CD14-positive monocyte (primary cell): ENCODE measurements around the gene PROM2. TPM values are rescaled to one million over a fixed set of nuclear protein-coding genes. Genes with fewer than 3 reads are reported as not detected.

Source experiments
- DNase-seq, 3 donors: peaks; one replicate each; pipeline ENCODE4 v3.0.0-alpha.2; 2011 to 2022
- H2AFZ ChIP-seq: 2 replicates; pipeline ENCODE4 v1.6.0; 2012; ENCODE audit warnings: mild to moderate bottlenecking, low read depth, low read length, inconsistent platforms; ENCODE audit not compliant: insufficient read depth, poor library complexity, severe bottlenecking
- H3K27ac ChIP-seq, 2 donors: 1 replicate in 1 of 2; 2 replicates in 1 of 2; pipeline ENCODE4 v1.5.1; 2012 to 2013; ENCODE audit warnings: low read length in 2 of 2, control low read depth in 1 of 2, inconsistent platforms in 1 of 2, low read depth in 1 of 2, mild to moderate bottlenecking in 1 of 2
- H3K27me3 ChIP-seq, 2 donors: one replicate each; pipeline versions ENCODE4 v1.6.0 to v1.6.1; 2011 to 2013; ENCODE audit warnings: low read length in 2 of 2; ENCODE audit not compliant: control insufficient read depth in 2 of 2, insufficient read depth in 2 of 2
- H3K36me3 ChIP-seq, 2 donors: replicated peaks in 1 of 2; 1 replicate in 1 of 2; 2 replicates in 1 of 2; pipeline versions ENCODE4 v1.5.1 to v1.6.1; 2012 to 2013; ENCODE audit warnings: low read length in 2 of 2, control low read depth in 1 of 2, inconsistent platforms in 1 of 2, mild to moderate bottlenecking in 1 of 2; ENCODE audit not compliant: insufficient read depth in 2 of 2, control insufficient read depth in 1 of 2
- H3K4me1 ChIP-seq, 2 donors: 1 replicate in 1 of 2; 2 replicates in 1 of 2; pipeline versions ENCODE4 v1.5.1 to v1.6.1; 2012 to 2013; ENCODE audit warnings: low read length in 2 of 2, control low read depth in 1 of 2, inconsistent platforms in 1 of 2, mild to moderate bottlenecking in 1 of 2, moderate library complexity in 1 of 2; ENCODE audit not compliant: insufficient read depth in 2 of 2, control insufficient read depth in 1 of 2
- H3K4me2 ChIP-seq: replicated peaks from 2 replicates; pipeline ENCODE3; 2012; ENCODE audit warnings: low read length, moderate library complexity, mild to moderate bottlenecking; ENCODE audit not compliant: poor library complexity, severe bottlenecking; ENCODE audit errors: extremely low read depth
- H3K4me3 ChIP-seq, 3 experiments: fragments of 200-600 bp in 1 of 3; sonication (generic) in 1 of 3; replicated peaks in 1 of 3; 1 replicate in 2 of 3; 2 replicates in 1 of 3; pipeline ENCODE4 v1.5.1; 2011 to 2013; ENCODE audit warnings: low read length in 3 of 3, mild to moderate bottlenecking in 3 of 3, control low read depth in 2 of 3, low read depth in 2 of 3, inconsistent platforms in 1 of 3, moderate library complexity in 1 of 3
- H3K79me2 ChIP-seq: 2 replicates; pipeline ENCODE4 v1.6.0; 2012; ENCODE audit warnings: mild to moderate bottlenecking, control low read depth, inconsistent platforms, low read length, moderate library complexity; ENCODE audit not compliant: insufficient read depth
- H3K9ac ChIP-seq: 2 replicates; pipeline ENCODE4 v1.6.0; 2017; ENCODE audit warnings: low read length, mild to moderate bottlenecking; ENCODE audit not compliant: insufficient read depth, poor library complexity, severe bottlenecking
- H3K9me3 ChIP-seq, 2 donors: replicated peaks in 1 of 2; 1 replicate in 1 of 2; 2 replicates in 1 of 2; pipeline versions ENCODE4 v1.5.1 to v1.6.1; 2012 to 2013; ENCODE audit warnings: low read length in 2 of 2, control low read depth in 1 of 2; ENCODE audit not compliant: control insufficient read depth in 1 of 2, insufficient read depth in 1 of 2
- H4K20me1 ChIP-seq: 2 replicates; pipeline ENCODE4 v1.6.0; 2012; ENCODE audit warnings: mild to moderate bottlenecking, low read length, control low read depth, moderate library complexity; ENCODE audit not compliant: insufficient read depth
- H3K27ac Mint-ChIP-seq, 7 donors: one replicate each; pipeline ENCODE4 v1.8.0; 2020; ENCODE audit warnings: mild to moderate bottlenecking in 7 of 7, mixed read lengths in 7 of 7, moderate library complexity in 6 of 7, inconsistent platforms in 2 of 7
- H3K27me3 Mint-ChIP-seq, 3 donors: one replicate each; pipeline ENCODE4 v1.8.0; 2021 to 2022; ENCODE audit warnings: low read depth in 3 of 3, mild to moderate bottlenecking in 3 of 3, mixed read lengths in 3 of 3, moderate library complexity in 3 of 3, inconsistent platforms in 1 of 3
- H3K36me3 Mint-ChIP-seq, 2 donors: one replicate each; pipeline ENCODE4 v1.8.0; 2020; ENCODE audit warnings: mixed read lengths in 2 of 2, inconsistent platforms in 1 of 2, mild to moderate bottlenecking in 1 of 2
- H3K4me1 Mint-ChIP-seq: one replicate; pipeline ENCODE4 v1.8.0; 2020; ENCODE audit warnings: mild to moderate bottlenecking, mixed read lengths
- H3K4me3 Mint-ChIP-seq, 2 donors: one replicate each; pipeline ENCODE4 v1.8.0; 2020; ENCODE audit warnings: mild to moderate bottlenecking in 2 of 2, mixed read lengths in 2 of 2, moderate library complexity in 1 of 2
- H3K9me3 Mint-ChIP-seq, 7 donors: one replicate each; pipeline ENCODE4 v1.8.0; 2020 to 2022; ENCODE audit warnings: mixed read lengths in 7 of 7, mild to moderate bottlenecking in 6 of 7, moderate library complexity in 6 of 7, inconsistent platforms in 2 of 7
- WGBS: methylation state at CpG from one replicate; pipeline ENCODE4 v1.1.5; 2013; ENCODE audit warnings: missing lambda C conversion rate; ENCODE audit not compliant: insufficient coverage; 5-methylcytosine and 5-hydroxymethylcytosine counted together
- intact Hi-C, 2 donors: fragments of 100-400 bp; cut with micrococcal nuclease; formaldehyde crosslinking; loops; one replicate each; pipeline versions ENCODE4 v1.15.0 to v1.15.1; 2023
- polyA plus RNA-seq, 3 donors: library from polyadenylated mRNA; depleted of rRNA in 1 of 3; unstranded in 2 of 3; stranded (reverse) in 1 of 3; fragments of 300-500 nt in 2 of 3; fragments of >200 nt in 1 of 3; fragmentation: Illumina TruSeq in 2 of 3; gene quantifications; 1 replicate in 2 of 3; 2 replicates in 1 of 3; pipeline ENCODE4 v1.2.3, GENCODE V29; 2012 to 2021
- TF ChIP-seq, protein P1 (sequence below): fragments of 200-600 bp; IDR thresholded peaks from one replicate; pipeline ENCODE4 v1.8.0; 2022; ENCODE audit warnings: antibody characterized with exemption, mild to moderate bottlenecking

PROM2 gene
- polyA plus RNA-seq, 3 donors, result 0.41 TPM; not detected in 2

DNA sequence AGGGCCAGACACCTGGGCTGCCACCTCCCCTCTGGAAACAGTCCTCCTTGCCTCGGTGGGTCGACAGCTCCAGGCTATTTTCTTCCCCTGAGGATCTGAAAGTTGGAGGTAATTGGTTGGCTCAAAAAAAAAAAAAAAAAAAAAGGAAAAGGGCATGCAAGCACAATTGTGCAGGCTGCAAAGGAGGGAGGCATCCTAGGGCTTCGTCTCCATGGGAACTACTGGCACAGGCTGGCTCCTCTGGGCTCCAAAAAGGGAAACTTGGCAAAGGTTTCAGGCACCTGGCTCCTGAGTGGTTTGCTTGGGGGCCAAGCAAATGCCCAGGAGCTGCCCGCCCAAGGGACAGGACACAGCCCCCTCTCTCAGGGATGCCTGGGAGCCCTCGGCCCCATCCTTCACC is 21.8 kb downstream of the PROM2 start:
- no peaks in the 10 kb centered on the region for H3K4me1 Mint-ChIP-seq
- 91% methylated on average over 1 of the region's 5 CpGs for WGBS
- H3K4me3 Mint-ChIP-seq, result no peak overlapping the region
- H3K79me2 ChIP-seq, result no peaks in the 10 kb centered on the region
- no peak for DNase-seq
- H3K27ac ChIP-seq, result no peak overlapping the region
- no peaks in the 10 kb centered on the region for H3K4me1 ChIP-seq
- no peaks in the 10 kb centered on the region for H4K20me1 ChIP-seq
- H3K36me3 ChIP-seq, result no peaks in the 10 kb centered on the region
- H3K9ac ChIP-seq, result no peak overlapping the region
- peaks cover 2 to 21% (median 12%) of the 10 kb centered on the region in 7 donors for H3K9me3 Mint-ChIP-seq
- H3K4me3 ChIP-seq, result no peak overlapping the region
- H3K27ac Mint-ChIP-seq, result no peak overlapping the region
- intact Hi-C loops, result no loop called here
- peaks cover 6 to 8% (median 7%) of the 10 kb centered on the region in 3 donors for H3K27me3 Mint-ChIP-seq
- H3K36me3 Mint-ChIP-seq, result no peaks in the 10 kb centered on the region
- H2AFZ ChIP-seq, result no peak overlapping the region
- peaks cover 0 to 14% of the 10 kb centered on the region in 2 donors for H3K9me3 ChIP-seq
- H3K27me3 ChIP-seq, result no peaks in the 10 kb centered on the region
- TF ChIP-seq, protein P1, sequence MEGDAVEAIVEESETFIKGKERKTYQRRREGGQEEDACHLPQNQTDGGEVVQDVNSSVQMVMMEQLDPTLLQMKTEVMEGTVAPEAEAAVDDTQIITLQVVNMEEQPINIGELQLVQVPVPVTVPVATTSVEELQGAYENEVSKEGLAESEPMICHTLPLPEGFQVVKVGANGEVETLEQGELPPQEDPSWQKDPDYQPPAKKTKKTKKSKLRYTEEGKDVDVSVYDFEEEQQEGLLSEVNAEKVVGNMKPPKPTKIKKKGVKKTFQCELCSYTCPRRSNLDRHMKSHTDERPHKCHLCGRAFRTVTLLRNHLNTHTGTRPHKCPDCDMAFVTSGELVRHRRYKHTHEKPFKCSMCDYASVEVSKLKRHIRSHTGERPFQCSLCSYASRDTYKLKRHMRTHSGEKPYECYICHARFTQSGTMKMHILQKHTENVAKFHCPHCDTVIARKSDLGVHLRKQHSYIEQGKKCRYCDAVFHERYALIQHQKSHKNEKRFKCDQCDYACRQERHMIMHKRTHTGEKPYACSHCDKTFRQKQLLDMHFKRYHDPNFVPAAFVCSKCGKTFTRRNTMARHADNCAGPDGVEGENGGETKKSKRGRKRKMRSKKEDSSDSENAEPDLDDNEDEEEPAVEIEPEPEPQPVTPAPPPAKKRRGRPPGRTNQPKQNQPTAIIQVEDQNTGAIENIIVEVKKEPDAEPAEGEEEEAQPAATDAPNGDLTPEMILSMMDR, result no peak
- no peak overlapping the region for H3K4me2 ChIP-seq

DNA sequence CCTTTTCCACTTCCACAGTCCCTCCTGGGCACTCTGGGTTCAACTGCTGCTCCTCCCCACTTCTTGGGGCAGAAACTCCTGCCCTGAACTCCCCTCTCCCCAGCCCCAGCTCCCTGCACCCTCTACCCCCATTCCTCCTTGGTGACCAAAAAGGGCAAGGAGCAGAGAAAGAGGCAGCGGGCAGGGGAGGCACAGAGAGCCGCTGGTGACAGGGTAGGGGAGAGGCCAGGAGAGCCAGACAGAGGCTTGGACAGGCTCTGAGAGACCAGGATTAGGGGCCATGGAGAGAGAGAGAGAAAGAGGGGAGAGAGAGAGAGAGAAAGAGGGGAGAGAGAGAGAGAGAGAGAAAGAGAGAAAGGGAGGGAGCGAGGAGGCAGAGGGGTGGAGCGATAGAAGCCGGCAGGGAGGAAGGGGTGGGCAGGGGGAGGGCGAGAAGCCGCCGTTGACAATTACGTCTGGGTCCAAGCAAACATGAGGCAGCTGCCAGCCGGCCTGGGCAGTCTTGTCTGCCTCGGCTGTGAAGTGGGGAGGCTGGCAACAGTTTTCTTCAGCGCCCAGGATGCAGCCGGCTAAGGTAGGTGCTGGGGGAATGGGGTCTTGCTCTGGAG is 22.7 kb downstream of the PROM2 start, which contains the start of gene KCNIP3:
Gene KCNIP3, plus strand, starts transcription at position 468 of the 608 bp plus-strand sequence. Its CDS starts 92 bp downstream, at position 560.
- no peaks in the 10 kb centered on the region for H3K4me1 ChIP-seq
- H3K4me2 ChIP-seq, result no peak within 1 kb of the TSS
- H3K27ac ChIP-seq, result no peak within 1 kb of the TSS
- peaks cover 0 to 8% of the 10 kb centered on the region in 2 donors for H3K9me3 ChIP-seq
- H3K4me3 Mint-ChIP-seq, result no peak within 1 kb of the TSS
- H3K36me3 ChIP-seq, result no peaks in the 10 kb centered on the region
- no peak for DNase-seq
- H3K27me3 ChIP-seq, result no peaks in the 10 kb centered on the region
- peak within 1 kb of the TSS in 1 of 7 donors; percentile 36 for H3K27ac Mint-ChIP-seq
- WGBS, result 5% methylated on average over 11 of the region's 13 CpGs
- H3K79me2 ChIP-seq, result no peaks in the 10 kb centered on the region
- H2AFZ ChIP-seq, result no peak within 1 kb of the TSS
- H3K36me3 Mint-ChIP-seq, result no peaks in the 10 kb centered on the region
- peaks cover 8 to 10% (median 8%) of the 10 kb centered on the region in 3 donors for H3K27me3 Mint-ChIP-seq
- intact Hi-C loops, result no loop called here
- TF ChIP-seq, protein P1, result no peak
- H3K9ac ChIP-seq, result no peak within 1 kb of the TSS
- H3K4me1 Mint-ChIP-seq, result no peaks in the 10 kb centered on the region
- no peaks in the 10 kb centered on the region for H4K20me1 ChIP-seq
- H3K9me3 Mint-ChIP-seq, result peaks cover 0 to 15% (median 6%) of the 10 kb centered on the region in 7 donors
- no peak within 1 kb of the TSS for H3K4me3 ChIP-seq
